ENCODE data around the gene CDC42EP4. TPM values are rescaled to one million over a fixed set of nuclear protein-coding genes. Genes with fewer than 3 reads are reported as not detected.
A peak's percentile ranks its signal among the peaks of the same experiment; 100 is the strongest.
"Not testable (repeated sequence)": the region's sequence is repeated elsewhere in the genome, so short reads cannot be mapped to it uniquely, and the experiment has no call there.

Gene CDC42EP4
- total RNA-seq, 1 experiment from 2014 or later: 16.6 TPM

- no peak for DNase-seq (ENCODE audit: low read depth)
Observed at GRCh38 chr17:73343168-73343634, 31.4 kb upstream of the CDC42EP4 start.

- no peak for DNase-seq (ENCODE audit: low read depth)
Observed at GRCh38 chr17:73342541-73343167, 30.9 kb upstream of the CDC42EP4 start.

DNA sequence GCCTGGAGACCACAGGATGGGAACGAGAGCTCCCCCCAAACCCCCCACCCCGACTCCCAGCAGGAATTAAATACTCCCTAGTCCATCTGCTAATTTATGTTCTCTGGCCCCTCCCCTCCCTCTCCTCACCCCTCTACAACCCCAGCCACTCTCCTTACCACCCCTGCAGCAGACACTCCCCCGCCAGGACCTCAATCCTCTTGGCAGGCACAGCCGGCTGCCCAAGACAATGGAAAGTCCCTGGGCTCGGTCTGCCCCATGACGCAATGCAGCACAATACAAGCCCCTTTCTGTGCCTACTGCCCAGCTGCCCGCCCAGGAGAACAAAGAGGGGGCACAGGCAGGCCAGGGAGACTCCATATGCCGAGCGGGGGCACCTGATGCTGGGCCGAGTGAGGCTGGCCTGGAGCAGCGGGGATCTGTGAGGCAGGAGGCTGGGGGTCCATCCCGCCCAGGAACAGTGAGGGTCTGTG lies 30.3 kb upstream of the CDC42EP4 start:
- DNase-seq (ENCODE audit: low read depth): peak; percentile 81

- no peak for DNase-seq (ENCODE audit: low read depth)
Observed at GRCh38 chr17:73341350-73342049, 29.7 kb upstream of the CDC42EP4 start.

GRCh38 chr17:73340093-73340596 lies 28.3 kb upstream of the CDC42EP4 start:
- peak; percentile 97 for DNase-seq (ENCODE audit: low read depth)

GRCh38 chr17:73338566-73339197 lies 26.9 kb upstream of the CDC42EP4 start:
- DNase-seq (ENCODE audit: low read depth): no peak

- DNase-seq (ENCODE audit: low read depth): no peak
Observed at GRCh38 chr17:73338050-73338521, 26.3 kb upstream of the CDC42EP4 start.

- no peak for DNase-seq (ENCODE audit: low read depth)
Observed at GRCh38 chr17:73337330-73337710, 25.5 kb upstream of the CDC42EP4 start.

DNA sequence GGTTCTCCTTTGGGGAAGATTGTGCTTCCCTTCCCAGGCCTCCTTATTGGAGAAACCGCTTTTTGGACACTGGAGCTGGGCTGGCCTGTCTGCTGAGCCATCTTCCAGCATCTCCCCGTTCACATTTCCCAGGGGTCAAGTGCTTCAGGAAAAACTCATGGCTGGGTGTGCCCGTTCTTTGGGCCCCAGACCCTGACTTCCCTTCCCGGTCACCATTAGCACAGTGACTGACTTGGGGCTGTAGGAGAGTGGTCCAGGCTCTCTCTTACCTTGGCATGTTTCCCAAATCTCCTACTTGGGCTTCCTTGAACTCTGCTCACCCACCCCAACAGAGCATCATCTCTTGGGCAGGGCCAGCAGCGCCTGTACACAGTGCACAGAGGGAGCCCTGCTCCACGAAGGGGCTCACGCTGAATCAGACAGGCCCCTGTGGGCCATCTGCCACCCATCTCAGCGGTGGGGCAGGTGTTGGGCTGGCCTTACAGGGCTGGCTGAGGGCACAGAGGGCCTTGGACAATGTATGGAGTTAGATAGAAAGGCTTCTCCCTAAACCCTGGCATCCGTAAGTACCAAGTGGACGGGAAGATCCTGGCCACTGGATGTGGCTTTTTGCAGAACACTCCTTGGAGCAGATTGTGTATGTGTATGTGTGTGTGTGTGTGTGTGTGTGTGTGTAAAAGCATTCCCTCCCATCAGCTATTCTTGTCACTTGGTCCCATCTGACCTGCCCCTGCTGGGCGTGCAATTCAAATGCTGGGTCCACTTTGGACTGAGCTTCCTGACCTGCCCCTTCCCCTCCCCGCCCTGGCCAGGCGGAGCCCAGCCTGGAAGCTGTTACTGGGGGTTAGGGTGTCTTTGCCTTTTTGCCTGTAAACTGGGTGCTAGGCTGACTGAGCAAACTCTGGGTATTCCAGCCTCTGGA lies 24.9 kb upstream of the CDC42EP4 start:
- no peak for DNase-seq (ENCODE audit: low read depth)

DNA sequence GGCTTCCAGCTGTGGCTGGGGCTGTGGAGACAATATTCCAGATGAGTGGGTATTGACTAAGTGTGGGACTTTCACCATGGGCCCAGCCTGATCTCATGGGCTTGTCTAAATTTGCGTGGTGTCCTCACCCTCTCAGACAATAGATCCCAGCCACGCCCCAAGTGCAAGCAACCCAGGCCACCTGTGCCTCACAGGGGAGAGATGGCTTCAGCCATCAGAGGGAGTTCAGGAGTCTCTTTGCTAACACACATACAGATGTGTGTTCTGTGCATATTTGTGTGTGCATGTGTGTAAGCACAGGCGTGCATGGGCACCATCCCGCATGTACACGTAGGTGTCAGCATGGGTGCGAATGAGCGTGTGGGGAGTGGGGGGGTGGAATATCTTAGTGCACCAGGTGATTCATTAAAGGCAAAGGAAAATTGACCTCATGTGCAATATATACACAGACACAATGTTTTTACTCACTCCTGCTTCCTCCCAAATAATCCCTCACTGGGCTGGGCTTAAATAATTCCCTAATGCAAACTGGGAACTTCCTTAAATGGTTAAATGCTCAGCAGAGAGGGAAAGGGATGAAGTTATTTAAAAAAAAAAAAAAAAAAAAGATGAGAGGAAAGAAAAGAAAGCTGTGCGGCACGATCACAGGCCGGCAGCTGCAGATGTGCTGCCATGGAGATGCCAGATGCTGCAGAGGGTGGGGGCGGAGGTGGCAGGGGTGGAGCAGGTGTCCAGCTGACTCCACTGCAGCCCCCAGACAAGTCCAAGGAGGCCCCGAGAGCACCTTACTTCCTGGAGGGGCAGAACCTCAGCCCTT lies 24.0 kb upstream of the CDC42EP4 start:
- DNase-seq (ENCODE audit: low read depth): no peak

DNA sequence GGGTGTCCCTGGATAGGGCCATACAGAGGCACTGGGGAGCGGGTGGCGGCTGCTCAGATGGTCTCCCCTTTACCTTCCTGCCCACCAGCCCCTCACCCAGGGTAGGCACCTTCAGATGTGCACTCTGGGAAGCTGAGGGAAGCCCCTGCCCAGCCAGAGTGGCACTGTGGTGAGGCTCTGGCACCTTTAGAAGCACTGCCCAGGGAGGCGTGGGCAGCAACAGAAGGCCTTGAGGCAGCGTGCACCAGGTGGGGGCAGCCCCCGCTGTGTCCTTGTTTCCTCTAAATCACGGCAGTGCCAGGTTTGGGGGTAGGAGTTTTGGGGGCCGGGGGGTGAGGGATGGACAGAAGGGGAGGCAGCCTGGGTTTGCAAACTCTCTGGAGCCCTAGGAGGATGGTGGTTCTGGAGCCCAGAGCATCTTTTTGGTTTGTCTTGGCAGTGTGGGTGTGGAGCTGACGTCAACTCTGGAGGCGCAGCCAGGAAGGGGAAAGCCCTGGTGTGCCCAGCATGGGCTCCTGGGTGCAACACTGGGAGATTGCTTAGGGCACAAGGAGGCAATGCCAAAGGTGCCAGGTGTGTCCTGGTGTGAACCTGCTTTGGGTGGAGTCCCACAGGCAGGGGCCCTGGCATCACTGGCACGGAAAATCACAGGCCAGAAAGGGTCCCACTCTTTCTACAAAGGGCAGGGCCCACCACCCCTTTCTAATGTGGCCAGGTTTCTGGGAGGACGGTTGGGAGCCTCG lies 23.1 kb upstream of the CDC42EP4 start:
- DNase-seq (ENCODE audit: low read depth): no peak

DNA sequence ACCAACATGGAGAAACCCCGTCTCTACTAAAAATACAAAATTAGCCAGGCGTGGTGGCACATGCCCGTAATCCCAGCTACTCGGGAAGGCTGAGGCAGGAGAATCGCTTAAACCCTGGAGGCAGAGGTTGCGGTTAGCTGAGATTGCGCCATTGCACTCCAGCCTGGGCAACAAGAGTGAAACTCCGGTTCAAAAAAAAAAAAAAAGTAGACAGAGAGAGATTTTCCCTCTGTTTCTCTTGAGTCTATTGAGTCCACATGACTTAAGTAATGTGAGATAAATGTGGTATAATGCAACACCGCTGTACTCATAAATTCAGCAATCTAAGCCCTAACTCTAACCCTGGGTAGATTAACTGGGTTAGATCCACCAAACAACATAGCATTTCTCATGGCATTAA lies 21.6 kb upstream of the CDC42EP4 start:
- DNase-seq (ENCODE audit: low read depth): not testable (repeated sequence)

DNA sequence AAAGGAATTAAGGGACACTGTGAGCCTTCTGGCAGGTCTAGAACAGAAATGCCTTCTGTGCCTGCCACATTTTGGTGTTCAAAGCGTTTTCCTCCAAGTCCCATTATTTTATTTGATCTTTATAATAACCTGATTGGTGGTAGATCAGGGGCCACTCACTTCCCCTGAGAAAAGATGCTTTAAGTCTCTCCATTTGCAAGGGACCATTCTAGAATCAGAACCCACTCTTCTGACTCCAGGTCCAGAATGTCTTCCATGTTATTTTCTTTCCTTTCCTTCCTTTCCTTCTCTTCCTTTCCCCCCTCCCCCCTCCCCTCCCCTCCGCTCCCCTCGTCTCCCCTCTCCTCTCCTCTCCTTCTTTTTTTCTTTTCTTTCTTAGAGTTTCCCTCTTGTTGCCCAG lies 19.3 kb upstream of the CDC42EP4 start:
- no peak for DNase-seq (ENCODE audit: low read depth)

GRCh38 chr17:73327676-73328075 lies 15.9 kb upstream of the CDC42EP4 start:
- no peak for DNase-seq (ENCODE audit: low read depth)

GRCh38 chr17:73325527-73325842 lies 13.7 kb upstream of the CDC42EP4 start:
- DNase-seq (ENCODE audit: low read depth): no peak

DNA sequence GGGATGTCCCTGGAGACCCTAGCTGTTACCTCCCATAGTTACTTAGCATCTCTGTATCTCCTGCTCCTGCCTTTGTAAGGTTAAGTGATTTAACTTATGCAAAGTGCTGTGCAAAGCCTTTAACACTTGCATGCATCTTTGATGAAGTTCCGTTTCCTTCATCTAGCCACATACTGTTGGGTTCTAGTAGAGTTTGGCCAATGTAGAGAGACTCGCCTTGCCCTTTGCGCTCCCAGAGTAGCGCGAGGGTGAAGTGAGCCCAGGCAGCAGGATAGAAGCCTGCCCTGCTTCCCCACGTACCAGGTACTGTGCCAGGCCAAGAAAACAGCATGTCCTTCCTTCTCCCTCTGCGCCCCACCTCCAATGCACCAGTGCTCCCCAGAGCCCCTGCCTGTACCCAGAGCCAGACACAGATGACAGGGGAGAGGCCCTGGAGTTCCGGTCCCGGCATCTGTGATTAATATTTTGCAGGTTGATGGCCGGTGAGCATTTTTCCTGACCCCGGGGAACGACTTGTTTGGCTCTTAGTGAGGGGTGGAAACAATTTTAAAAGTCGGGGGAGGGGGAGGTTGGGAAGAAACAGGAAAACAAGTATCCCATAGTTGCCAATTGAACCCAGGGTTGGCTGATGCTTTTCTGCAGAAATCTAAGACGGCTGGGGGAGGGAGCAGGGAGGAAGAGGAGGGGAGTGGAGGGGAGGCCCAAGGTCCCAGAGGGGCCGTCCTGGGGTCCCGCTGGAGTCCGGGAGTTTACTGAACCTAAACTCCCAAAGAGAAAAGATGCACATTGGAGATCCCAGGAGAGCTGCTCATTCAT lies 13.1 kb upstream of the CDC42EP4 start:
- no peak for DNase-seq (ENCODE audit: low read depth)

- no peak for DNase-seq (ENCODE audit: low read depth)
Observed at GRCh38 chr17:73324160-73324475, 12.3 kb upstream of the CDC42EP4 start.

GRCh38 chr17:73323409-73324159 lies 11.8 kb upstream of the CDC42EP4 start:
- DNase-seq (ENCODE audit: low read depth): no peak

All from M059J (cell line).